NCI-H146 treated with DMSO at 0.1 percent for 48 hours (cell line): ENCODE results near the gene EFNB1.
"Not testable (repeated sequence)": the region's sequence is repeated elsewhere in the genome, so short reads cannot be mapped to it uniquely, and the experiment has no call there.

Source experiments
- DNase-seq: peaks from one replicate; lab custom pipeline; 2025; ENCODE audit not compliant: unreplicated experiment; lab: John Stamatoyannopoulos, UW

Gene EFNB1

DNA sequence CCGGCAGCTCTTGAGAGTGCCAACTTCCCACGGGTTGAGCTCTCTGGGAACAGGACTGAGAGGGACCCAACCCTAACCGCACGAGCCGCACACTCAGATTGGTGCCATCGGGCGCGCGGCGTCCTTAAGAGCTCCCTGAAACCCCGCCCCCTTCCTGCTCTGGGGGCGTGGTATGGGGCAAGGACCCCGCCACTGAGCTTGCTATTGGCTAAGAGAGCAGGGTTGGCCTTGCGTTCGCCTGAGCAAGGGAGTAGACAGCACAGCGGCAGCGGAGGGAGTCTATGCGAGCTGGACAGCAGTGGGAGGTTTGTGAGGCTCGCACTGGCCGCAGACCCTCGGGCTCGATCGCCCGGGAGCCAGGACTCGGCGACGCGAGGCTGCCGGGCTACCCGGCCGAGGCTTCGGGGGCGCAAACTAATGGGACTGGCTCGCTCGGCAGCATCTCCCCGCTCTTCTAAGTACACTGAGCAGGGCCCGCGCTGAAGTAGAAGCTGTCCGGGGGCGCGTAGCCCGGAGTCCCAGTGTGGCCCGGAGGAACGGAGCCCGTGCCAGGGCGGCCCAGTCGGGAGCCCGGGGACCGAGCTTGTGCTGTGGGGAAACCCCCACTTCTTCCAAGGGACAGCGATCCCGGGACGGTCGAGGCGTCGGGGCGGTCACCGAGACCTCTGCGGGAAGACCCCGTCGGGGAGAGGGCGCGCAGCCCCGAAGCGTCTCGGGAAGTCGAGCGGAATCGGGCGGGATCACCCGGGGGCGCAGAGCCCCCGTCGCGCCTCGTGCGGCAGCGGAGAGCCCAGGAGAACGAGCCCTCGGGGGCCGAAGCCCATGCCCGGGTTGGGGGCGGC lies at the start of gene EFNB1:
Gene EFNB1, plus strand, starts transcription at position 282 of the 842 bp plus-strand sequence. CDS start 756 bp downstream, outside the sequence.
- peak; percentile 65 for DNase-seq

DNA sequence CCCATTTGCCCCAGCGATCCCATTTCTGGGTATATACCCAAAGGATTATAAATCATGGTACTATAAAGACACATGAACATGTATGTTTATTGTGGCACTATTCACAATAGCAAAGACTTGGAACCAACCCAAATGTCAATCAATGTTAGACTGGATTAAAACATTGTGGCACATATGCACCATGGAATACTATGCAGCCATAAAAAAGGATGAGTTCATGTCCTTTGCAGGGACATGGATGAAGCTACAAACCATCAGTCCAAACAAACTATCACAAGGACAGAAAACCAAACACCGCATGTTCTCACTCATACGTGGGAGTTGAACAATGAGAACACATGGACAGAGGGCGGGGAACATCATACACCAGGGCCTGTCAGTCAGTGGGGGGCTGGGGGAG lies 47.5 kb upstream of the EFNB1 start:
- DNase-seq: not testable (repeated sequence)

DNA sequence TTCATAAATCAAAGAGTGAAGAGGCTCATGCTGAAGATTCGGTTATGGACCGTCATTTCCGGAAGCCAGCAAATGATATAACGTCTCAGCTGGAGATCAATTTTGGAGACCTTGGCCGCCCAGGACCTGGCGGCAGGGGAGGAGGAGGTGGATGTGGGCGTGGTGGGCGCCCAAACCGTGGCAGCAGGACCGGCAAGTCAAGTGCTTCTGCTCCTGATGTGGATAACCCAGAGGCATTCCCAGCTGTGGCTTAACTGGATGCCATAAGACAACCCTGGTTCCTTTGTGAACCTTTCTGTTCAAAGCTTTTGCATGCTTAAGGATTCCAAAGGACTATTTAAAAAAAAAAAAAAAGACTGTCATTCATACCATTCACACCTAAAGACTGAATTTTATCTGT lies 44.0 kb upstream of the EFNB1 start:
- no peak for DNase-seq

DNA sequence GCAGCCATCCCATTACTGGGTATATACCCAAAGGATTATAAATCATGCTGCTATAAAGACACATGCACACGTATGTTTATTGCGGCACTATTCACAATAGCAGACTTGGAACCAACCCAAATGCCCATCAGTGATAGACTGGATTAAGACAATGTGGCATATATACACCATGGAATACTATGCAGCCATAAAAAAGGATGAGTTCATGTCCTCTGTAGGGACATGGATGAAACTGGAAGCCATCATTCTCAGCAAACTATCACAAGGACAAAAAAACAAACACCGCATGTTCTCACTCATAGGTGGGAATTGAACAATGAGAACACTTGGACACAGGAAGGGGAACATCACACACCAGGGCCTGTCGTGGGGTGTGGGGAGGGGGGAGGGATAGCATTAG lies 42.2 kb upstream of the EFNB1 start:
- DNase-seq: not testable (repeated sequence)

DNA sequence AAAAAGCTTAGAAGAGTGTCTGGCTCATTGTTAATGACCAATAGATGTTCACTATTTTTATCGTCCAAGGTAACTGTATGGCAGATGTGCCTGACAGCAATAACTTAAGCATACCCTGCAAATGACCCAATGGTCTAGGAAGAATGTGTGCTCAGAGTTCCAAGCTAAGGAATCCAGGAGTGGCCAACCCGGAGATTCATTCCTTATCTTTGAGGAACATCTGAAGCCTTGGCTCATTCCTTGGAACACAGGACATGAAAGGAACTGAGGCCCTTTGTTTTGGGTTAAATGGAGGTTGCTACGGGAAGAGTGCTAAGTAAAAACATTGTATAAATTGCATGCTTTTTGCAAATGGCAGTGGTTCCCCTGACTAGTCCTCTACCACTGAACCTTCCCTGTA lies 38.9 kb upstream of the EFNB1 start:
- DNase-seq: no peak

DNA sequence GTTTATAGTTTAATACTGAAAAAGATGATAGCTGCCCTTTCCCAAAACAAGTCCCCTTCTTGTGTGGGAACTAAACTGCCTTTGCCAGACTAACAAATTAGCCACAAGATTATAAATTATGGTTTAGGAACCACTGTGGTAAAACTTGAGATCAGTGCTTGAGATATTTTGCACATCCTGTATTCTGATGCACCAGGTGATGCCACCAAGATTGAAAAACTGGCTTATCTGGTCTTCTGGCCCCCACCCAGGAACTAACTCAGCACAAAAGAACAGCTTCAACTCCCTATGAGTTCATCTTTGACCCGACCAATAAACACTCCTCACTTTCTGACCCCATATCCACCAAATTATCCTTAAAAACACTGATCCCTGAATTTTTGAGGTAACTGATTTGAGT lies 36.7 kb upstream of the EFNB1 start:
- no peak for DNase-seq

DNA sequence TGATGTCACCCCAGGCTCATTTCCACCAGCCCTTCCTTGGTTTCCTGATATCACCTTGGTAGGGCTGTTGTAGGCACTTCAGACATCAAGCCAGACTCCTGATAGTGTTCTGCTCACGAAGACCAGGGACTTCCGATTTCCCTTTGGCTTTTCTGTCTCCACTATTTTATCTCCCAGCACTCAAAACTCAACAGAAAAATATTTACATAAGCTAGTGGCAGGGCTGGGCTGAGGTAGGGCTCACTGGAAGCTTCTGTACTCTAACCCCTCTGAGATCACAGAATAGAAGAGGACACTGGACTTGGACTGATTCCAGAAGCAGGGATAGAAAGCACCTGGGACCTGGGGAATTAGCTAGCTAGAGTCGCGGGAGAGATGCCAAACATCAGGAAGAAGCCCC lies 34.4 kb upstream of the EFNB1 start:
- no peak for DNase-seq

DNA sequence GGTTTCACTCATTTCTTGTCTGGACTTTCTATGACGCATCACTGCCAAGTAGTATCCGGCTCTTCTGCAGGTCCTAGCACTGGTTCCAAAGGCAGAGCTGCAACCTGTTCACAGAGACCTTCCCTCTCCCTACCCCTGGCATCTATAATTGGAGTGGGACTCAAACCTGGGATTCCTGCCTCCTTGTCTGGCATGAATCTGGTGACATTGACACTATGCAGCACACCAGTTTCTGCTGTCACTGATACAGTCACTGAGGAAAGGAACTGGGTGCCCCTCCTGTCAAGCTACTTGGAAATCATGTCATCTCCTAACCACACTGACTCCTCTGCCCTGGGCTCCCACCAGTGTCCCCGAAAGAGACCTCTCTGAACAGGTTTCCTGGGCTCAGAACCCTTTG lies 33.1 kb upstream of the EFNB1 start:
- DNase-seq: no peak

DNA sequence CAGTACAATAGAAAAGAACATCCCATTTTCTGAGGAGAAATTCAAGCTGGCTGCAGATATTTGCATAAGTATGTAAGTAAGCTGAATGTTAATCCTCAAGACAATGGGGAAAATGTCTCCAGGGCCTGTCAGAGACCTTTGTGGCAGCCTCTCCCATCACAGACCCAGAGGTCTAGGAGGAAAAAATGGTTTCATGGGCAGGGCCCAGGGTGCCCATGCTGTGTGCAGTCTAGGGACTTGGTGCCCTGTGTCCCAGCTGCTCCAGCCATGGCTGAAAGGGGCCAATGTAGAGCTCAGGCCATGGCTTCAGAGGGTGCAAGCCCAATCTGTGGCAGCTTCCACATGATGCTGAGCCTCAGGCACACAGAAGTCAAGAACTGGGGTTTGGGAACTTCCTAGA lies 30.4 kb upstream of the EFNB1 start:
- DNase-seq: not testable (repeated sequence)

DNA sequence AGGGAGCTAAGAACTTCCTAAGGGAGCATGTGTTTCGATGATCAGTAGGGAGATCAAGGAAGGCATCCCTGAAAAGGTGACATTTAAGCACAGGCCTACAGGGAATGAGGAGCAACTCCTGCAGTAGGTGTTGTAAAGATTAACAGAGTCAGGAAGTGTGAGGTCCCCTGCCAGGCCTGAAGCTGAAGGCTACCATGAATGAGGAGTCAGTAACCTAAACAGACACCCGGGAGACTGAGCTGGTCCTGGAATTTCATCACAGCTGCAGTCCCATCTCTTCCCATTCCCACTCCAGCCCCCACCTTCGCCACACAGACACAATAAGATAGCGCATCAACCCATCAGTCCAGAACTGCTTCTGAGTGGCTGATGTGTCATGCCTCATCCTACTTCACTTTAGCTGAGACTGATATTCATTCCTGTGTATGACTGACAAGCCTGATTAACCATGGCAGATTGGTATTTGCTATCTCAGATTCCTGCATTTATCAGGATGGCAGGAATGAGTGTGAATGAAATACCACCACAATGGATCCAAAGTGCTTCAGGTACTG lies 27.0 kb upstream of the EFNB1 start:
- DNase-seq: no peak

DNA sequence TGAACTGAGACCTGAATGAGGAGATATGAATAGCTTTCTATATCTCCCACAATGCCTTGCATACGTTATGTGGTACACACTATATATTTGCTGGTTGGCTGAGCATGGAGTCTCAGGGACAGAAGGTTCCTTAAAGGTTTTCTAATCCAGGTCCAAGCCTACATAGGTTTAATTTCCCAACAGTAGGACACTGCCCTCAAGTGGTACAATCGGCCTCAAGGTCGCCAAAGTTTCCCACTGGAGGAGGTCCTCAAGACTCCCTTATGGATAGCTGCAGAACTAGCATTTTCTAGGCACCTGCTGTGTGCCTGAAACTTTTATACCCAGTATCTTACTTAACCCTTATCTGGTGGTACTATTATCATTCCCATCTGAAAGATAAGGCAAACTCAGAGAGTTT lies 21.0 kb upstream of the EFNB1 start:
- no peak for DNase-seq

DNA sequence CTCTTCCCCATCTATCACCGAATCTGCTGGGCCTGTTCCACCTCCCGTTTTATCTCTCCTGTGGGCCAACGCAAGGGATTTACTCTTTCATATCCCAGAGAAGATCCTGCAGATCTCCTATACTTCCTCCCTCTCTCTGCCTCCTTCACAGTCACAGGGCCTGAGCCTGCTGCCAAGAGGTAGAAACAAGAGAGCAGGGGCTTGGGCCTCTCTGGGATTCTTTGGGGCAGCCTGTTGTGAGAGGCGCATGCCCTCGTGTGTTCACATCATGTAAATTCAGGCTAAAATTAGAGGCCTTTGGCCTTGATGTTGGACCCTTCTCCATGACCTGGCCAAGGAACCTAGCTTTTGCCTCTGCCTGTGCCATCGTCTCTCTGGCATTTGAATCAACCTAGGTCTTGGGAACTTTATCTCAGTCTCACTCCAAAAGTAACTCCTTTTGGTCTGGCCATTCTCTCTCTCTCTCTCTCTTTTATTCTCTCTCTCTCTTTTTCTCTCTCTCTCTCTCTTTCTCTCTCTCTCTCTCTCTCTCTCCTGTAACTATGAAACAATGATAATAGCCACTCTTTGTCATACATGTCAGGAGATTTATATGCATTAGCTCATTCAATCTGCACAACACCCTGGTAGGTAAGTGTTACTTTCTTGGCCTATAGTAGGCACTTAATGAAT lies 20.0 kb upstream of the EFNB1 start:
- no peak for DNase-seq

DNA sequence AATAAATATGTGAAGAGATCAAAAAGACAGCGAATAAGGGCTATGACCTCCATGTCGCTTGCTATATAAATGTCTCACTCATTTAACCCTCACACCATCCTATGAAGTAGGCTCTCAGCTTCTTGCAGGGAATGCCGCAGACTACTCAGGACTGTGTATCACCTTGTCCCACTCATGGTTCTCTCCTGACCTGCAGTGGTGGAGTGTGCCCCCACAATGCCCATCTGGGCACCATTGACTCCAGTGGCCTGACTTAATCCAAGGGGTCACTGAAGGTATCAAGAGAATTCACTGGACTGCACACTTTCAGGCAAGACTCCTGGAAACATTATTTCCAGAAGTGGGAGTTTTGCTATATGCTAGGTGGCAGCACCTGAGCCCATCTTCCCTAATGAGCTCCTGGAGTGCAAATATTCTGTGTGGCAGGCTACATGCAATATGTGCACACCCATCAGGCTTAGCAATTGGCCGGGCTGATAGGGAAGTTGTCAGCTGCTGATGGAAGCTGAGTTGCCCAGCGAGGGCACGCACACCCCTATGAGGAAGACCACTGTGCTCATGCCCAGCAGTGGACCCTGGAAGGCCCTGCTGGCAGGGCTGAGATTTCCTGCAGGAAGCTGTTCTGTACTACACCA lies 8.2 kb upstream of the EFNB1 start:
- DNase-seq: no peak

DNA sequence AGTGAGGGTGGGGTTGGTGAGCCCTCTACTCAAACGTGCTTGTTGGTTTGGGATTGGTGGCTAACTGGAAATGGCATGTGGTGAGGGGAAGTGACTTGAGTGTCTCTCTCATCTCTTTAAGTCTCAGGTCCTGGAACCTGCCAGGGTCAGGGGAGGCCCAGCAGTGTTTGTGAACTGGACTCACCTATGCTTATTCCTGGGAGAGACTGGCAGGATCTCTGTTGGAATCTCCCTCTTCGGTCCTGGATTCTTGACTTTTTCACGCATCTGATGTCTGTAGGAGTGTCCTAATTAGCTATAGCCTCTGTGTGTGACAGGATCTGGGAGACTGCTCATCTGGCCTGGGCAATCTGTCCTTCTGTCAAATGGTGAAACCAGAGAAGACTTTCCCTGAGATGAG lies 7.2 kb upstream of the EFNB1 start:
- no peak for DNase-seq

DNA sequence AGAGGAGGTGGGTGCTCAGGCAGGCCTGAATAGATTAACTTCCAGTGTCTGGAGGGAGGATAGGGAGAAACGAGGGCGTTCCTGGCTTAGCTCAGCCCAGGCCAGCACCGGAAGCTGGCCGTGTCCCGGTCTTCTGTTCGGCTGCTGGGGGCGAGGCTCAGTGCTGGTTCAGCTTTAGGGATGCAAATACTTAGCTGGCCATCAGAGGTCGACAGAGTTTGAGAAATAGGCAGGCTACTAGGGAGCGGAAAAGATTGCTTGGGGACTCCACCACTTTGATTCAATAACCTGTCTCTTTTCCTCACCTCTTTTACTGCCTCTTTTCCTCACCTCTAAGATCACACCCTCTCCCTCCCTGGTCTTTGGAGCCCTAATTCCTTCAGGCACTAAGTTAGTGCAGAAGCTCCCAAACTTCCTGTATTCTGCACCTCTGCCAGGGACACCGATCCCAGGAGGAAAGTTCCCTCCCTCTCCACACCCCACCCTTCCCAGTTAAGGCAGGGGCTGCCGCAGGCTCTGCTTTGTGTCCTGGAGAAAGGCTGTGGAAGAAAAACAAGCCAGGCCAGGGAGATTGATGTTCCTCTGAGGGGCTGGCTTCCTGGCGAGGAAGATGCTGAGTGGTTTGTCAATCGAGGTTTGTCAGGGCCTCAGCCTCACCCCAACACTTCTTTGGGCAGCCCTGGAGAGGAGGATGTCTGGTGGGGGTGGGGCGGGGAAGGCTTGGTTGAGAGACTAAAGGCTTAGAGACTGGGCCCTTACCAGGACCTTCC lies 6.0 kb upstream of the EFNB1 start:
- no peak for DNase-seq

DNA sequence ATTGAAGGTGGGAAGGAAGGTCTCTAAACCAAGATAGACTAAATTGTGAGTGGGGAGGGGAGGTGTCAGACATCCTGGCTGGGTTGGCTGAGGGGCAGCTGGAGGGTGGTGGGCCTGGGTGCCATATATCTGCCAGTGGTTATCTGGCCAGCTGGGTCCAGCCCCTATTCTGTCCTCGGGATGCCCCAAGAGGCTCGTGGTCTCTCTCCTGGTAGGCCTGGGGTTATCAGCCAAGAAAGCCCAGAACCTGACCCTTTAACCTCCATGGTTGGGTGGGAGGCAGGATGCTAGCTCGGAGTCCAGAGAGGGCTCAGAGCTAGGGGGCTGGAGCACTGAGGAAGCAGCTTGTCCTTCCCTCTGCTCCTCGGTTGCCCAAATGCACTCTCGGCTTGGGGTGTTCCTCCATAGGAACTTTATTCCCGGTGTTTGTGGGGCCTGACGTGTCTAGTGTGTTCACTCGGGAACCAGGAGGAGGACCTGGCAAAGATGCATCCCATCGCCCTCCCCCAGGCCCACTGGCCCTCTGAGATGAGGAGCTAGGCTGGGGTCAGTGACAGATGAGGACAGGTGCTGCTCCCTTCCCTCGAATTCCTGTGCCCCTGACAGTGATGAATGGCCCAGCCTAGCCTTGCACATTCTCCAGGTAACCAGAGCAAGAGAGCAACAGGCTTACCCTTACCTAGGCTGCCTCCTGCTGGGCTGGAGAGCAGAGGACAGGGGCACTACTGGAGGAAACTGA lies 5.2 kb upstream of the EFNB1 start:
- no peak for DNase-seq

DNA sequence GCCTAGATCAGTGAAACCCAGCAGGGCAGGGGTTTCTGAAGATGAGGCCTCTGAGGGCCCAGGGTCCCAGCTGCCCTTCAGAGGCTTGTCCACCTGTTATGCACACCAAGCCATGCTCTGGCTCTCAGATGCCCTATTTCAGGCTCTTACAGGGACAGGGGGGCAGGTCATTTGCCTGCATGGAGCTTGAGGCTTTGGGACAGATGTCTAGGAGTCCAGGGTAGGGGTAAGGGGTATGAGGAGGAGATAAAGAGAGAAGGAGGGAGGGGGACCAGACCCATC lies 4.7 kb upstream of the EFNB1 start:
- DNase-seq: no peak

DNA sequence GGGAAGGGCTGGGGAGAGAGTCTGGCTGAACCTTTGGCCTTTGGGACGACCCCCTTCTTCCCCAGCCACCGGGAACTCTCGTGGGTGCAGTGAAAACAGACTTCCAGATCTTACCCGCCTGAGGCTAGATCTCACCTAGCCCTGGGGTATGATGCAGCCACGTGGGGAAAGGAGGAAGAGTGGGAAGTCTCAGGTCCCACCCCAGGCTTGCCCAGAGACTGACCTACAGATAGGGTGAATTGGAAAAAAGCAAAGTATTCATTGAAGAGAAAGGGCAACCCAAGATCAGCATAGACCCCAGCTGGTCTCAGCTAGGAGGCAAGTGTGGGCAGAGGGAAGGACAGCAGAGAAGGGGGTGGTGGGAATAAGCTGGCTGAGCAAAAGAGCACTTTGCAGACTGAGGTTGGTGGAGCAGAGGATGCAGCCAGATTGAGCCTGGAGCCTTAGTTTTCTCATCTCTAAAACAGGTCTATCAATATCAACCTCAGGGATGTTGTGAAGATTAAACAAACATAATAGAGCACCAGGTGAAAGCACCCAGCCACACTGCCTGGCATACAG lies 4.2 kb upstream of the EFNB1 start:
- DNase-seq: no peak

DNA sequence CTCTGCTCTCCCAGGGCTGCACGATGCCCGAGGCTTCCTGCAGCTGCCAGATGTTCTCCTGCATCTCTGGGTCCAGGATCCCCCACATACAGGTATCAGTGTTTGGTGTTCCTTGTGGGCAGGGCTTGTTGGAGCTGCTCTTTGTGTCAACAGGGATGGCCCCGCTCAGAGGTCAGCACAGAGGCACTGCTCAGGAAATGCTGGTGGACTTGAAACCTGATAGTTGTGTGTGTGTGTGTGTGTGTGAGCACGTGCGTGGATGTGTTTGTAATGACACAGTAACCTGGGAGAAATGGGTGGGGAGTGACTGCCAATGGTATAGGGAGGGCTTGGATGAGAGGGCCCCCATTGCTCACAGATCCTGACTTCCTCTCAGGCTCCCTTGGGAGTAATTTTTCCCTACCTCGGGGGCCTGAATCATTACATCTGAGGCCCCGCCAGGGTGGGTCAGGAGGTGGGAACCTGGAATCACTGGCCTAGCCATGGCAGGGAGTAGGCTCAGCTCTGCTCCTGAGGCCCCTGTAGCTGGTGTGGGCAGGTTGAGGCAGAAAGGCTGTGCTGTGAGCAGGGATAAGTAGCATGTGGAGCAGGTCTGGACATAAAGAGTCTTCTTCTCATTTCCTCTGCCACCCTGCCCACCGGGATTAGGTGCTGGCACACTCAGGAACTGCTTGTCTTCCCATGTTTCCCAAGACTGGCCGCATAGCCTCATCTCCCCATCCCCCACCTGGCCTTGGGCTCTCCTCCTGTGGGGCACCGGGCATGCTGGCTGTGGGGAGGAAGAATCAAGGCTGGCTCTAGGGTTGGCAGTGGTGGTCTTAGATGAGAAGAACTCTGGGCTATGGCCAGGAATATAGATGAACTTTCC lies 2.5 kb upstream of the EFNB1 start:
- no peak for DNase-seq
